Cerebellar cortex (tissue), 1 donor: ENCODE data around the gene SLC25A18.

Source experiments
- DNase-seq: peaks from one replicate; pipeline ENCODE4 v3.0.0-alpha.2; 2015; ENCODE audit warnings: low spot score

Gene SLC25A18

DNA sequence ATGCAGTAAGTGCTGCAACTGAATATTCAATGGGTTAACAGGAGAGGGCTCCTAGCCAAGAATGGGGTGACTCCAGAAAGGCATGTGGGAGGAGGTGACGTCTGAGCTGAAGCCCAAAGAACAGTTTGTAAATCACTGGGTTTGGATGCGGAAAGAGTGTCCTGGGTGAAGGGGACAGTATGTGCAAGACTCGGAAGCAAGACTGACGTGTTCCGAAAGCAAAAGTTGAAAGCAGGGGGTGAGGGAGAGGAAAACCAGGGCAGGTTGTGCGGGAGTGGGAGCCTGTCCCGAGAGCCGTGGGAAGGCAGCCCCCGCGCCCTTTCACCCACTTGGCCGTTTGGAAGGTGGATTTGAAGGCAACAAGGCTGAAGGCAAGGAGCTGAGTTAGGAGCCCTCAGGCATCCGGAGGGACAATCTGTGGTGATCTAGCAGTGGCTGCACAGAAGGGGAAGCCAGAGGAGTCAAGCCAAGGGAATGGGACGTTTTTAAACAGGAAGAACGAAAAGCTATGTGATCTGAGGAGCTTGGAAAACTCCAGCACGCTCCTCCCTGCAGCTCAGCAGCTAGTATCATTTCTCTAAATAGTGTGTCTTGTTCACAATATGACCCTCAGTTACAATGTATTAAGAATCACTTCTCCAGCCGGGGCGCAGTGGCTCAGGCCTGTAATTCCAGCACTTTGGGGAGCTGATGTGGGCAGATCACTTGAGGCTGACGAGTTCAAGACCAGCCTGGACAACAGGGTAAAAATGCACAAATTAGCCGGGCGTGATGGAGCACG, 7.7 kb downstream of the SLC25A18 start:
- DNase-seq, result peak; percentile 68

DNA sequence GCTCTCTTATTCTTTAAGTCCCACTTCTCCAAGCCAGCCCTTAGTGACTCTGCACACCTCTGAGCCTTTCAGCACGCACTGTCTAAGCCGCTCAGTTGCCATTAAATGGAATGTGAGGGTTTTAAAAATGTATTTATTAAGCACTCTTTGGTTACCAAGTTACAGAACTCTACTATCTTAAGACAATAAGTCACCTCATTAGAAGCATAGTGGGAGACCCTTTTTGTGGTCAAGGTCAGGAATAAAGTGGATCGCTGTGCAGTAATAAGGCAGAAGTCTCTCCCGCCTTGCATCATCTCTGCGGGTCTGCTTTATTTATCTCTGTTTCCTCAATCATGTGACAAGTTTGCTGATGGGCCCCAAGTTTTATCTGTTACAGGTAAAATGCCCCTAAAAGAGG, 11.9 kb downstream of the SLC25A18 start:
- DNase-seq, result no peak

DNA sequence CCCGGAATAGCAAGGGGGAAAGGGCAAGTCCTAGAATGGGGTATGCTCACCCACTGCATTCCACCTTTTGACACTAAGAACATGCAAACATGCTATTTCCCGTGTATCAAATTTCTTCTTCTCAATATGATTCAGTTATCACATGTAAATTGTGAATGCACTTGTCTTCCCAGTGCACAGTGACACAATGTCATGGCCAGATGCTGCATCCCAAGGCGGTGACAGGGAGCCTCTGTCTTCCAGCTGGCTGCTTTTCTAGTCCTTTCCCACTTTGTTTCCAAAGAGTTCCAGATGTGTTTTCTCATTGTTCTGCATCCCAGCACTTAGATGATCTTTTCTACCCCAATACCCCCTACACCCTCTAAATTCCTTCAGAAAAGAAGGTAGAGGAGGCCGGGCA, 12.4 kb downstream of the SLC25A18 start:
- no peak for DNase-seq

DNA sequence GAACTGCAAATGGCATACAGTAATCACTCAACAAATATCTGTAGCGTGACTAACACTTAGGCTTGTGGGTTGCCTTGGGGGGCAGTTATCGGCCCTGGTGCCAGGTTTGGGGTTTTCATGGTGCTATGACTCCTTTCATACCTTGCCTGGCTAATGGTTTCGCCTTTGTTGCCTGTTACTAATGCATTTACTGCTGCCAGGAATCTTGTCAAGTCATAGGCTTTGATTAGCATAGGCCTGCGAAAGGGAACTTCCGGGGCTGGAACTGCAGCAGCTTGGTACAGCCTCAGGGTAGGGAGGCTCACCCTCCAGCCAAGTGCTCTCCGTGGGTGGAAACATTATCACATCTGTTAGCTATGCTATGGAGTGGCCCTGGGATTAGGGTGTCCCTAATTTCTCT, 13.2 kb downstream of the SLC25A18 start:
- DNase-seq, result no peak

DNA sequence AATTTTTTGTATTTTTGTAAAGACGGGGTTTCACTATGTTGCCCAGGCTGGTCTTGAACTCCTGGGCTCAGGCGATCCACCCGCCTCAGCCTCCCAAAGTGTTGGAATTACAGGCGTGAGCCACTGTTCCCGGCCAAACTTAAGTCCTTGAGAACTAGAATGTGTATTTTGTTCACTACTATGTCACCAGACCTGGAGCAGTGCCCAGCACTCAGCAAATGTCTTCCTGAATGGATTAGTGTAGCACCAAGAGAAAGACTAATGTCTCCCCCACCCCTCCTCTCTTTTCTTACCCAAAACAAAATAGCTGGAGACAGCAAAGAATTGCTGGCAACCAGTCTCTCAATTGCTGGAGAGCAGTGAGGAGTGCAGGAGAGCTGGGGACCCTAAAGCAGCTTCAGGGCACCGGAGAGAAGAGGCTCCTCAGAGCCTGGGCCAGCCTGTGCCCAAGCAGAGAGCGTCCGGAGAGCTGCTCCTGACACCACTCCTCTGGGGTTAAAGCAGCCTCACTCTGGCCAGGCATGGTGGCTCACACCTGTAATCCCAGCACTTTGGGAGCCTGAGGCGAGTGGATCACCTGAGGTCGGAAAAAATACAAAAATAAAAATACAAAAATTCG, 14.9 kb downstream of the SLC25A18 start:
- no peak for DNase-seq

DNA sequence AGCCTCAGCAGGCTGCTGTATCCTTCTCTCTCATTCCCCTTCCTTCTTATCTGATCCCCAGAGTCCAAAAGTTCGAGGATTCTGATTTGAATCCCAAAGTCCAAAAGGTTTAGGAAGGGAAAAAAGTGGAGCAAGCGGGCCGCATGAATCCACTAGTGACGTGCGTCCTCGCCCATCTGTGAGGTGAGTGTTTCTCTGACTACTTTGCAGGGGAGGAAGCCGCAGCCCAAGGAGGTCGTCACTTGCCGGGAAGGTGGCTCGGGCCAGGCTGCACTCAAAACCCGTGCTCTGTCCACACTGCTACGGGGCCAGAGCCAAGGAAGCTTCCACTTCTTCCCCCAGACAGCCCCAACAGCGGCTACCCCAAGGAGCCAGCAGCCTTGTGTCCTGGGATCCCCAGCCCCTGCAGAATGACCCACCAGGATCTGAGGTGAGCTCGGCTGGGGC, 16.3 kb downstream of the SLC25A18 start:
- no peak for DNase-seq

DNA sequence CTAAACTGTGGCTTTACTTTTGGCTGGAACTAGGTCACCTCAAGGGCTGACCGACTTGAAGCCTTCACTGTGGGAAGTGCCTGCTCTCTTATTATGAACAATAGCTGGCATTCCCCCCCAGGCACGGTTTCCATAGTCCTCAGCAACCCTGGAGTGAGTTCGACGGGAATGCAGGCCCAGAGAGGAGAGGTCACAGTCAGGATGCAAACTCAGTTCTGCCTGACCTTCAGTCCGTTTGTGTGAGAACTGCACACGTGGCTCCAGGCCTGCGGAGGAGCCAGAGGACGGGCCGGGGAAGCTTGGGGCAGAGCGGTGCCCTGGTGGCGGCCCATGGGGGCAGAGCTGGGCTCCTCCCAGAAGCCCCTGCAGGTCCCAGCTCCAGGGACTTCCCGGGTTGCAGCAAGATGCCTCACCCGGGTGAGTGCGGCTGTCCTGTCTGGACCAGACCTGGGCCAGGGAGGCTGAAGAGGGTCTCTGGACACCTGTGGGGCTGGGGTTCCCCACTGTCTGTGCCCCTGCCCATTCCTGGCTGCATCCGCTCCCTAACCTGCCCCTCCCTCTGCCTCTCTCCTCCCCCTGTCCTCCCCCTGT, 17.2 kb downstream of the SLC25A18 start:
- DNase-seq, result no peak

DNA sequence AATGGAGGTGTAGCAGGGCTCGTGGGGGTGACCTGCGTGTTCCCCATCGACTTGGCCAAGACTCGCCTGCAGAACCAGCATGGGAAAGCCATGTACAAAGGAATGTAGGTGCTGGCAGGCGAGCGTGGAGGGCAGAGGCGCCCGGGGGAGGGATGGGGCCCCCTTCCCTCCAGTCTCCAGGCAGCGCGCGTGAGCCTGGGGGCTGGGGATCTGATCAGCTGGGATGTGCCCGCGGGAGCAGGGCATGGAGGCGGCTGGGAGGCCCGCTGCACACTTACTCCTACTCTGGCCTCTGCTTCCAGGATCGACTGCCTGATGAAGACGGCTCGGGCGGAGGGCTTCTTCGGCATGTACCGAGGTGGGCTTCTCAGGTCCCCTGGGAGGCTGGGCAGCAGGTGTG, 17.8 kb downstream of the SLC25A18 start:
- no peak for DNase-seq

DNA sequence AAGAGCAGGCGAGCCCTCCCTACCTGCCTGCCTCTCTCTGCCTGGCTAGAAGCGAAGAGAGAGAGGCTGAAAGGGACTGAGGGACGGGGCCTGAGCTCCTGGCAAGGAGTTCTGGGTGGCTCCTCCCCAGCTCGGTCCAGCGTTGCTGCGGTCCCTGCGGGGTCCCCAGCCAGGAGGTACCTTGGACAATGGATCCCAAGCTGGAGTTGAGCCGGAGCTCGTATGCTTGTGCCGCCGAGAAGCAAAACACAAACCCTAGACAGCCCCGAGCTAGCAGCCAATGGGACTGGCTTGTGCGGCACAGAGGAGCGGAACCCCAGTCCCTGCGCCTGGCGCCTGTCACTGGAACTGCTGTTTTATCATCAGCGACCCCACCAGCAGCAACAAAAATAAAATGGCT, 18.3 kb downstream of the SLC25A18 start:
- DNase-seq, result no peak

DNA sequence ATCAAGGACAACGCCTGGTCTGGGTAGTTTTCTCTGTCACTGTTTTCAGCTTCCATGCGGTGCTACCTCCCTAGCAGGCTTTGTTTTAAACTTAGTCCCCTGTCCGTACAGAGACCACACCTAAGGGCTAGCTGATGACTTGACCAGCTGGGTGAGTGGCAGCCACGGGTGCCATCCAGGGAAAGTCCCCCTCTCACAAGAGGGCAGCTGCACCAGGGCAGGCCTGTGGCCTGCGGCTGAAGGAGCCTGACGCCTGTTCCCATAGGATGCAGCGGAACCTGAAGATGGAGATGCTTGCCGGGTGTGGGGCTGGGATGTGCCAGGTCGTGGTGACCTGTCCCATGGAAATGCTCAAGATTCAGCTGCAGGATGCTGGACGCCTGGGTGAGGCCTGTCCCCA, 19.9 kb downstream of the SLC25A18 start:
- DNase-seq, result no peak

DNA sequence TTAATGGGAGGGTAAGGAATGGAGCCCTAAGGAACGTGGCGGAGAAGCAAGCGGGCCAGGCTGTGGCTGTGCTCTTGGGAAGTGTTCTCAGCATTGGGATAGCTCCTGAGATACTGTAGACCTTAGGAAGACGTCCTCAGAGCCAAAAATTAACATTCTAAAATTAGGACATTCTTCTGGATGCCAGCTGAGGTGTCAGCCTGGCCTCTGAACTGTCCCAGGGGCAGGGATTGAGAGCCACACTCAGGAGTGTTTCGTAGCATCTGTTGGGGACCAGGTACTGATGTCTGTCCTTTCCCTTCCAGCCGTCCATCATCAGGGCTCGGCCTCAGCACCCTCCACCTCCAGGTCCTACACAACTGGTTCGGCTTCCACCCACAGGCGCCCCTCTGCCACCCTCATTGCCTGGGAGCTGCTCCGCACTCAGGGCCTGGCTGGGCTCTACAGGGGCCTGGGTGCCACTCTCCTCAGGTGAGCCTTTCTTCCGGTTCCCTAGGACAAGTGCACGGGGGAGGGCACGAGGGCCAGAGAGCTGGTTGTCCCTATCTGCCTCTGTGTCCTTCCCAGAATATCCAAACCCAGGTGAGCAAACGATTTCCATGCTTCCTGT, 23.6 kb downstream of the SLC25A18 start:
- no peak for DNase-seq

DNA sequence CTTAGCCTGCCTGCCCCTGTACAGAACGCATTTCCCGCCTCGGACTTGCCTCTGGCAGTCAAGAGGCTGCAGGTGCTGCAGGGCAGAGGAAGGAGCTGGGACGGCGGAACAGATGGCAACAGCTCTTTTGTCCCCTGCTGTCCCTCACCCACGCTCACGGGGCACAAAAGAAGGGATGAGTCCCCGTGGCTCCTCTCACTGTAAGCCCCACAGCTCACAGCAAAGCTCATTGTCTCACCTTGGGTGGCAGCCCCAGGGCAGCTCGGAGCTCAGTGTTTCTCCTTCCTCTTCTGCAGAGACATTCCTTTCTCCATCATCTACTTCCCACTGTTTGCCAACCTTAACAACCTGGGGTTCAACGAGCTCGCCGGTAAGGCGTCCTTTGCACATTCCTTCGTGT, 24.3 kb downstream of the SLC25A18 start:
- peak; percentile 31 for DNase-seq

DNA sequence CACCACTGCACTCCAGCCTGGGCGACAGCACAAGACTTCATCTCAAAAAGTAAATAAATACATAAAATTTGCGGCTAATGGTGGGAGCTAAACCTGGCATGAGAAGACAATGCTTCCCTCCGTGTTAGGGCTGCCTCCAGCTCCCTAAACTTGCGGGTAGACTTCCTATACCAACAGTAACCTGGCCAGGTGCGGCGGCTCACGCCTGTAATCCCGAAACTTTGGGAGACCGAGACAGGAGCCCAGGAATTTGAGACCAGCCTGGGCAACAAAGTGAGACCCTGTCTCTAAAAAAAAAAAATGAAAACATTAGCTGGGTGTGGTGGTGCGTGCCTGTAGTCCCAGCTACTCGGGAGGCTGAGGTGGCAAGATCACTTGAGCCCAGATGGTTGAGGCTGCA, 25.3 kb downstream of the SLC25A18 start:
- DNase-seq, result no peak

DNA sequence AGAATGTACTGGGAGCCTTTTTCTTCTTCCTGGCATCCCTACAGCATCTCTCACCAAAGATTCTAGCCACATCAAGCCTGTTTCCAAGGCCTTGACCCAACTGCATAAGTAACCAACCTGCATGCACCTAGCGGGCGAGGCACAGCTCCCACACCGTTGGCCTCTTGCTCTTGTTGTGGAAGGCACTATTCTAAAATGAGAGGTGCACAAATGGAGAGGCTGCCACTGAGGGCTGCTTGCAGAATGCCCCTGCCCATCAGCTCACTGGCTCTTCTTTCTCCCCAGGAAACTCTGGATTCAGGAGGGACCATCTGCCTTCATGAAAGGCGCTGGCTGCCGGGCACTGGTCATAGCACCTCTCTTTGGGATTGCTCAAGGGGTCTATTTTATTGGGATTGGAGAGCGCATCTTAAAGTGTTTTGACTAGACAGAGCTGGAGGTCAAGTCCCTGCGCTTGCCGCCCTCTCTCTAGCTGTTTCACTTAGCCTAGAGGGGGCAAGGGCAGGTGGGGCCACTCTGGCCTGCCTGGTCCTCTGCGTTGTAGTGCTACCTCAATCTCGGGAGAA, 26.6 kb downstream of the SLC25A18 start:
- no peak for DNase-seq

DNA sequence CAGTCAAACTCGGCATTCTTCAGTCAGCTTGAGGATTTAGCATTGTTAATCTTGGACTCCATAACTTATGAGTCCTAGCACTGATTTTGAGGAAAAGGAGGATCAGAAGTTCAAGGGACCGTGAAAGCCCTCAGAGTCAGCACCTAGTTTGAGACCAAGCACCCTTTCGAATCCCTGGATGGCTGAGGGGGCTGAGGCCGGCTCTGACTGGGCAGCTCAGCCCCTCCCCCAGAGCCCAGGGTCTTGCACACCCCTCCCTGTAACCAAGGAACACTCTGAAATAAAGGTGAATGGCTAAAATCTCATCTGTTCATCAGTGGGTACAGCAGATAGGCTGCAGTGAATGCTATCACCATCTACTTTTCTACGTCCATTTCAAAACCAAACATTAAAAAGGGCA, 27.3 kb downstream of the SLC25A18 start:
- no peak for DNase-seq

DNA sequence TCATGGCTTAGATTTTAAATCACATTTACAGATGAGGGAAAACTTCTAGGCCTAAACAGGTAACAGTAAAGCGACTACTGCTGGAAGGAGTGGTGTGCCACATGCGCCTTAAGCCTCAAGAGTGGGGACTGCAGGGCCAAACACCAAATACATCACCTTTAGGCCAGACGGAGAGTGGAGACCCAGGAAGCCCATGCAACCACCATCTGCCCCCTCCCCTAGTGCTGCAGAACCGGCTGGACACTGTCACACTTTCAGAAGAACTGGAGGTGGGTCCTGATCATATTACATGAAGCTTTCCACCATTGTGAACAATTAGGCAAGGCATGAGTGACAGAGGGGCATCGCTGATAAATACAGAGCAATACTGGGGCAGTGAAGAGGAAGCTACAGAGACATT, 28.9 kb downstream of the SLC25A18 start:
- DNase-seq, result no peak

DNA sequence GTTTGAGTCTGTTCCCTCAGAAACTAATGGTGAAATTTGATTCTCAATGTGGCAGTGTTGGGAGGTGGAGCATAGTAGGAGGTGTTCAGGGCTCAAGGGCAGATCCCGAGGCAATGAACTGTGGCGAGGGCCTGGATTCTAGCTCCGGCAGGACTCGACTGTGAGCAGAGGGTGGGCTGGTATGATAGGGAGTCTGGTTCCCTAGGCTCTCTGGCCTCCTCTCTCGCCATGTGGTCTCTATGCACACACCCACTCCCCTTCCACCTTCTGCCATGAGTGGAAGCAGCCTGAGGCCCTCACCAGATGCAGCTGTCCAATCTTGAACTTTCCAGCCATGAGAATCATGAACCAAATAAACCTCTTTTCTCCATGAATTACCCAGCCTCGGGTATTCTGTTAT, 32.9 kb downstream of the SLC25A18 start:
- no peak for DNase-seq

DNA sequence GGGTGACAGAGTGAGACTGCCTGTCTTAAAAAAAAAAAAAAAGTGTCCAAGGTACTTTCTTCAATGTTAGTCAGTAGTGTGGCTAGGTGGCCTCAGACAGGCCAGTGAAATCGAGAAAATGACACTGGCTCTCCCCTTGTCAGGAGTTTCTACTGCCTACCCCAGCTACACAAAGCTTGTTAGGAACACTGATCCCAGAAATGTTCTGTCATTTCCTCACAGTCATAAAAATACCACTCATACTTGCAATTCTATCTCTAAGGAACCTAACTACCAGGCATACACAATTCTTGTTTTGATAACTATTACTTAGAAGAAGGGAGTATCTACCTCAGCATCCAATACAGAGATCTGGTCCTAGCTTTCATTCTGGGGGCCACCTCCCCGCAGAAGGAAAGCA, 33.9 kb downstream of the SLC25A18 start:
- no peak for DNase-seq

DNA sequence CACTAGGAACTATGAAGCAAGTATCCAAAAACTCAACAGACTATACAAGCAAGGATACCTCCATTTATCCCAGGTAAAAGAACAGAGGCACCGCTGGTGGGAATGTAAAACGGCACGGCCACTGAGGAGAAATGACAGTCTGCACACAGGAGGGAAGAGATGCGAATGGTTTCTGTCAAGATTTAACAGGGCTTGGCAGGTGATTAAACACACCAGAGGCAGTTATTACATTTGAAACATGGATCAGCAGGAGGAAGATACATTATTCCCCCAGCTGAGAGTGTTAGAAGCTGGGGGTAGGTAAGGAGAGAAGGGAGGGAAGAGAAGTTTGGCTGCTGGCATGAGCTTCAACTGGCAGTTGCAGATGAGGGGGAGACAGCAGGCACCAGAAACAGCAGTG, 35.0 kb downstream of the SLC25A18 start:
- no peak for DNase-seq

DNA sequence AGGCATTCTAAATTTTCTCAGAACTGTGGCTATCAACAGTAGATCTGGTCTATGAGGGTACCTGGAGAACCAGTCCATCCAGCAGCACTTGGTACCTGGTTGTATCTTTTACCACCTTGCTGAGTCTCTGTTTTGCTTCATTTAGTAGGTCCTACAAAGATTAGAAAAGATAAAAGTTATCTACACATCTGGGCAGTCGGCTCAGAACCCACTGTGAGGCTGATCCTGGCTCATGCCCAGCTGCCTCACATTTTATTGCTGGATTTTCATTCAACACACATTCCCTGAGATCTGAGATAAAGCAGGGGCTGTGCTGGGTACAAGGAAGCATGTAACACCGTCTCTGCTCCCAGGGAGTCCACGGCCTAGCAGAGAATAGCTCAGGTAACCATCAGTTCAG, 37.7 kb downstream of the SLC25A18 start:
- DNase-seq, result no peak

DNA sequence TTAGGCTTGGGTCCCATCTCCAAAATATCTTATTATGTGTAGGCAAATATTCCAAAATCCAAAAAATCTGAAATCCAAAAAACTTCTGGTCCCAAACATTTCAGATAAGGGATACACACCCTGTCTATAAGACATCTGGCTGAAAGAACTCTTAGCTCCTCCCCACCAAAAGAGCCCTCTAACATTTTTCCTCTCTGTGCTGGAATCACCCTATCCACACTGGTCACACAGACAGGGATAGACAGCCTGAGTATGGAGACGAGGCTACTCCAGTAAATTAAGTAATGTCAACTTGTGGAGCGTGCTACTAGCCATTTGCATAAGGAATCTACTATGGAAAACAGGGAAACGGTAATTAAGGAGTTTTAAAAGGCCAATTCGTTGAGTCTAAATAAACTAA, 40.4 kb downstream of the SLC25A18 start:
- no peak for DNase-seq

DNA sequence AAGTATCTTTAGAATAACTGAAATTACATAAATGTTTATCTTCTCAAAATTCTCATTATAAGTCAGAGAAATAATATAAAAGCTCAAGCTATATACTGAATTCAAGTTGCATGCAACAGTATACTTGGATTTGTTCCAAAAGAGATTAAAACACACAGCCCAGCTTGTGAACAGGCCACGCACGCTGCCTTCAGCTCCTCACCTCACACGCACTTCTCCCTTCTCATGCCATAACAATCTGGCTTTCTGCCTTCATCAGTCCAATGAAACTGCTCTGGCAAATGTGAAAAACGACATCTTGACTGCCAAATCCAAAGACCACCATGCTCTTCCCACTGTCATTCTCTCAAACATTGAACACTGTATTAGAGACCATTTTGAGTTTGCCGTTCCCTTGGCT, 43.2 kb downstream of the SLC25A18 start:
- peak; percentile 21 for DNase-seq
